H1 (cell line): ENCODE measurements around the gene GALP. TPM values are rescaled to one million over a fixed set of nuclear protein-coding genes. Genes with fewer than 3 reads are reported as not detected.

Experiments used
- CTCF ChIA-PET: fragments of 300-600 bp; sonication (Branson Sonifier 250); formaldehyde crosslinking; loops from one replicate; lab custom pipeline; 2021; ENCODE audit not compliant: partially characterized antibody; lab: Charles Lee
- POLR2A ChIA-PET: fragments of 300-600 bp; sonication (Branson Sonifier 250); formaldehyde crosslinking; loops from one replicate; lab custom pipeline; 2021; ENCODE audit warnings: inconsistent platforms; ENCODE audit not compliant: partially characterized antibody; lab: Charles Lee
- DNase-seq, 2 experiments: peaks; one replicate each; pipeline versions ENCODE4 v3.0.0 to v3.0.0-alpha.2; 2010 to 2022; ENCODE audit warnings: low spot score in 2 of 2, low read depth in 1 of 2, mixed read lengths in 1 of 2
- FAIRE-seq: peaks from 2 replicates; lab custom pipeline; 2011; peaks lifted over from hg19 to GRCh38; lab: Jason Lieb, UNC
- H2AFZ ChIP-seq: 2 replicates; pipeline ENCODE4 v1.8.1; 2012; ENCODE audit warnings: low read length, inconsistent platforms
- H2AK5ac ChIP-seq: 2 replicates; pipeline ENCODE4 v1.6.1; 2013; ENCODE audit warnings: low read depth, low read length
- H2BK120ac ChIP-seq: replicated peaks from 2 replicates; pipeline ENCODE3; 2013; ENCODE audit warnings: low read depth, low read length, inconsistent platforms
- H2BK12ac ChIP-seq: 2 replicates; pipeline ENCODE4 v1.6.1; 2013; ENCODE audit warnings: low read depth, low read length
- H2BK15ac ChIP-seq: 2 replicates; pipeline ENCODE4 v1.6.1; 2013; ENCODE audit warnings: low read length
- H2BK20ac ChIP-seq: 2 replicates; pipeline ENCODE4 v1.6.1; 2013; ENCODE audit warnings: low read length
- H2BK5ac ChIP-seq: 2 replicates; pipeline ENCODE4 v1.6.1; 2013; ENCODE audit warnings: low read depth, low read length
- H3K14ac ChIP-seq: 2 replicates; pipeline ENCODE4 v1.6.1; 2013; ENCODE audit warnings: inconsistent platforms; ENCODE audit not compliant: insufficient read length
- H3K18ac ChIP-seq: 2 replicates; pipeline ENCODE4 v1.6.1; 2013; ENCODE audit warnings: low read length; ENCODE audit errors: extremely low read depth
- H3K23ac ChIP-seq: 2 replicates; pipeline ENCODE4 v1.6.1; 2013; ENCODE audit warnings: inconsistent platforms; ENCODE audit not compliant: insufficient read length
- H3K23me2 ChIP-seq: 2 replicates; pipeline ENCODE4 v1.6.1; 2013; ENCODE audit warnings: low read depth, low read length
- H3K27ac ChIP-seq: 2 replicates; pipeline ENCODE4 v1.6.1; 2011; ENCODE audit warnings: low read depth, low read length, inconsistent platforms
- H3K27me3 ChIP-seq, 4 experiments: replicated peaks in 1 of 4; 1 replicate in 1 of 4; 2 replicates in 3 of 4; pipeline versions ENCODE4 v1.6.1 to v1.8.1; 2011 to 2013; ENCODE audit warnings: low read length in 3 of 4, mild to moderate bottlenecking in 3 of 4, inconsistent platforms in 2 of 4, mixed read lengths in 2 of 4, moderate library complexity in 1 of 4; ENCODE audit not compliant: control insufficient read depth in 3 of 4, insufficient read depth in 3 of 4; ENCODE audit errors: extremely low read depth in 1 of 4
- H3K36me3 ChIP-seq, 4 experiments: 2 replicates each; pipeline versions ENCODE4 v1.6.1 to v1.8.1; 2011 to 2013; ENCODE audit warnings: mild to moderate bottlenecking in 4 of 4, low read length in 3 of 4, moderate library complexity in 2 of 4, control low read depth in 1 of 4, inconsistent platforms in 1 of 4; ENCODE audit not compliant: insufficient read depth in 4 of 4, control insufficient read depth in 2 of 4
- H3K4ac ChIP-seq: replicated peaks from 2 replicates; pipeline ENCODE3; 2013; ENCODE audit warnings: low read length, low read depth, mixed read lengths, inconsistent platforms; ENCODE audit not compliant: insufficient read length
- H3K4me1 ChIP-seq, 4 experiments: replicated peaks in 1 of 4; 1 replicate in 1 of 4; 2 replicates in 3 of 4; pipeline versions ENCODE4 v1.6.1 to v1.8.1; 2011 to 2013; ENCODE audit warnings: low read length in 3 of 4, inconsistent platforms in 2 of 4, mixed read lengths in 1 of 4; ENCODE audit not compliant: insufficient read depth in 4 of 4, control insufficient read depth in 3 of 4
- H3K4me2 ChIP-seq, 2 experiments: 2 replicates each; pipeline versions ENCODE4 v1.6.1 to v1.8.1; 2011 to 2013; ENCODE audit warnings: low read depth in 2 of 2, low read length in 2 of 2, control low read depth in 1 of 2, inconsistent platforms in 1 of 2, mild to moderate bottlenecking in 1 of 2; ENCODE audit not compliant: insufficient read depth in 1 of 2
- H3K4me3 ChIP-seq, 4 experiments: fragments of 200-600, 300-600 bp in 1 of 4; sonication (generic), shearing (Covaris generic), sonication (Bioruptor Twin) in 1 of 4; 2 replicates each; pipeline versions ENCODE4 v1.5.1 to v1.8.1; 2011 to 2016; ENCODE audit warnings: low read length in 4 of 4, low read depth in 3 of 4, control low read depth in 2 of 4, inconsistent platforms in 2 of 4, mild to moderate bottlenecking in 2 of 4, mixed read lengths in 1 of 4, moderate library complexity in 1 of 4; ENCODE audit not compliant: insufficient read depth in 2 of 4; ENCODE audit errors: extremely low read depth in 1 of 4
- H3K56ac ChIP-seq: replicated peaks from 2 replicates; pipeline ENCODE3; 2013; ENCODE audit warnings: low read depth, mild to moderate bottlenecking, mixed read lengths, low read length, inconsistent platforms; ENCODE audit not compliant: insufficient read length
- H3K79me1 ChIP-seq: 2 replicates; pipeline ENCODE4 v1.6.1; 2013; ENCODE audit warnings: low read depth, low read length, control low read depth
- H3K79me2 ChIP-seq, 2 experiments: 2 replicates each; pipeline versions ENCODE4 v1.6.1 to v1.8.1; 2012 to 2013; ENCODE audit warnings: low read length in 2 of 2, mild to moderate bottlenecking in 2 of 2, inconsistent platforms in 1 of 2; ENCODE audit not compliant: insufficient read depth in 2 of 2, control insufficient read depth in 1 of 2
- H3K9ac ChIP-seq, 4 experiments: replicated peaks in 1 of 4; 1 replicate in 1 of 4; 2 replicates in 3 of 4; pipeline versions ENCODE4 v1.6.1 to v1.8.1; 2011 to 2013; ENCODE audit warnings: low read depth in 3 of 4, low read length in 3 of 4, control low read depth in 2 of 4, mild to moderate bottlenecking in 2 of 4, moderate library complexity in 2 of 4, inconsistent platforms in 1 of 4; ENCODE audit errors: extremely low read depth in 1 of 4
- H3K9me3 ChIP-seq, 2 experiments: 2 replicates each; pipeline versions ENCODE4 v1.6.1 to v1.8.1; 2012 to 2013; ENCODE audit warnings: mild to moderate bottlenecking in 2 of 2, moderate library complexity in 2 of 2, control low read depth in 1 of 2, inconsistent platforms in 1 of 2, low read depth in 1 of 2, low read length in 1 of 2, mixed read lengths in 1 of 2; ENCODE audit not compliant: insufficient read depth in 2 of 2
- H4K20me1 ChIP-seq, 2 experiments: replicated peaks in 1 of 2; 2 replicates each; pipeline versions ENCODE3 to v1.8.1; 2011 to 2013; ENCODE audit warnings: inconsistent platforms in 2 of 2, low read length in 2 of 2, mild to moderate bottlenecking in 1 of 2; ENCODE audit not compliant: insufficient read depth in 2 of 2, control insufficient read depth in 1 of 2
- H4K5ac ChIP-seq: 2 replicates; pipeline ENCODE4 v1.6.1; 2013; ENCODE audit warnings: low read length, low read depth, mixed read lengths, inconsistent platforms; ENCODE audit not compliant: insufficient read length
- H4K8ac ChIP-seq: 2 replicates; pipeline ENCODE4 v1.8.0; 2013; ENCODE audit warnings: mild to moderate bottlenecking, moderate library complexity, low read length, inconsistent platforms; ENCODE audit not compliant: insufficient read depth; ENCODE audit errors: extremely low read depth
- H4K91ac ChIP-seq: replicated peaks from 2 replicates; pipeline ENCODE3; 2013; ENCODE audit warnings: low read length, mixed read lengths, inconsistent platforms; ENCODE audit not compliant: insufficient read length
- CEBPB ChIP-seq: IDR thresholded peaks from 2 replicates; pipeline ENCODE4 v1.6.1; 2012; ENCODE audit warnings: low read depth, low read length
- CTCF ChIP-seq, 3 experiments: IDR thresholded peaks; 1 replicate in 2 of 3; 2 replicates in 1 of 3; pipeline versions ENCODE4 v1.5.1 to v1.6.1; 2011; ENCODE audit warnings: low read length in 3 of 3, mild to moderate bottlenecking in 3 of 3, inconsistent platforms in 2 of 3, low read depth in 1 of 3, moderate library complexity in 1 of 3; ENCODE audit not compliant: insufficient read depth in 1 of 3; ENCODE audit errors: control extremely low read depth in 1 of 3
- HDAC6 ChIP-seq: IDR thresholded peaks from one replicate; pipeline ENCODE4 v1.7.1; 2012; ENCODE audit warnings: low read depth, mild to moderate bottlenecking, inconsistent platforms, low read length, moderate library complexity
- RAD21 ChIP-seq, 2 experiments: IDR thresholded peaks in 1 of 2; conservative IDR thresholded peaks in 1 of 2; 2 replicates each; pipeline ENCODE4 v1.6.1; 2011; ENCODE audit warnings: low read depth in 2 of 2, low read length in 2 of 2, improper control_type of control experiment in 1 of 2, inconsistent platforms in 1 of 2, mild to moderate bottlenecking in 1 of 2, moderate library complexity in 1 of 2
- RNF2 ChIP-seq: fragments of 200-900, 300-1000 bp; sonication (generic); IDR thresholded peaks from 2 replicates; pipeline ENCODE4 v1.7.1; 2016; ENCODE audit warnings: borderline replicate concordance, low read depth, mild to moderate bottlenecking, antibody characterized with exemption, low read length; ENCODE audit not compliant: poor library complexity, severe bottlenecking; ENCODE audit errors: missing control alignments
- WGBS, 2 experiments: shearing (Covaris generic) in 1 of 2; methylation state at CpG; one replicate each; pipeline versions ENCODE4 v1.1.6 to v1.1.7; 2013 to 2015; ENCODE audit warnings: low lambda C conversion rate in 2 of 2, mixed read lengths in 2 of 2, inconsistent platforms in 1 of 2, low coverage in 1 of 2, missing lambda C conversion rate in 1 of 2; ENCODE audit not compliant: insufficient replicate concordance in 2 of 2, insufficient coverage in 1 of 2, insufficient read length in 1 of 2; ENCODE audit errors: extremely low coverage in 1 of 2, missing lambda C conversion rate in 1 of 2; 5-methylcytosine and 5-hydroxymethylcytosine counted together
- polyA plus RNA-seq, 7 experiments: library from polyadenylated mRNA; depleted of rRNA in 3 of 7; stranded (reverse) in 5 of 7; unstranded in 2 of 7; fragments of >200 nt in 5 of 7; fragments of 200-250 nt in 2 of 7; gene quantifications; 1 replicate in 5 of 7; 2 replicates in 1 of 7; 4 replicates in 1 of 7; pipeline versions ENCODE4 v1.2.1 to v1.2.3, GENCODE V29; 2011 to 2013; ENCODE audit warnings: missing spikeins in 2 of 7, mixed read lengths in 2 of 7
- total RNA-seq: library from RNA; stranded (reverse); fragmentation: NEBNext Ultra II Directional; extraction: Animal tissue kit (Norgen Biotek cat#: 25700); gene quantifications from 2 replicates; pipeline ENCODE4 v1.2.1, GENCODE V29; 2021

Gene GALP
- total and polyA plus RNA-seq, 2 of the 8 experiments (the other 6 are each of a cell fraction or from before 2014, with no cell fraction given), result 0.14 TPM; not detected in 1

GRCh38 chr19:56191115-56191514 is 15.3 kb downstream of the GALP start:
- FAIRE-seq, result no peak

More at GRCh38 chr19:56191115-56191514, 15.3 kb downstream of the GALP start:
- CTCF ChIA-PET, result interaction anchor here (0.6 to 4.2 kb wide), 8 partner anchors 12 to 115 kb away, joined by 3 to 38 read pairs (median 4); partner anchors contain the start of gene GALP
- no peaks in the 10 kb centered on the region for H3K9me3 ChIP-seq
- H3K14ac ChIP-seq, result no peak overlapping the region
- H4K91ac ChIP-seq, result no peak overlapping the region
- DNase-seq, result peak in 1 of 2 experiments; percentile 66
- H2BK120ac ChIP-seq, result no peak overlapping the region
- no peak overlapping the region for H2BK15ac ChIP-seq
- H3K4ac ChIP-seq, result no peak overlapping the region
- no peaks in the 10 kb centered on the region for H3K4me1 ChIP-seq
- no peak overlapping the region for H3K18ac ChIP-seq
- H3K27me3 ChIP-seq, result no peaks in the 10 kb centered on the region
- H3K27ac ChIP-seq, result no peak overlapping the region
- TF ChIP-seq RNF2 (no peak), RAD21 (IDR thresholded peaks at IDR 0.05 in 1 of 2, conservative IDR thresholded peaks at IDR 0.05 in 1 of 2; ENCODE audit: low read depth in 2 of 2, low read length in 2 of 2) (peak in 1 of 2 experiments; percentile 31; a peak in 2 of 4 replicates), HDAC6 (no peak), CEBPB (no peak), CTCF (IDR thresholded peaks at IDR 0.05; ENCODE audit: control extremely low read depth in 1 of 3, insufficient read depth in 1 of 3, low read depth in 1 of 3, low read length in 3 of 3) (peak; percentile 34 to 62 (median 58))
- WGBS, 2 experiments, result 83% methylated on average over 7 of the region's 7 CpGs; no CpG with 5 or more reads in 1 of the 2 experiments
- no peaks in the 10 kb centered on the region for H3K23me2 ChIP-seq
- POLR2A ChIA-PET, result no interaction called here
- no peak overlapping the region for H3K4me3 ChIP-seq
- no peaks in the 10 kb centered on the region for H3K79me2 ChIP-seq
- H4K20me1 ChIP-seq, result no peaks in the 10 kb centered on the region
- H2BK5ac ChIP-seq, result no peak overlapping the region
- H3K36me3 ChIP-seq, result no peaks in the 10 kb centered on the region
- no peak overlapping the region for H3K9ac ChIP-seq
- H3K4me2 ChIP-seq, result no peak overlapping the region
- no peak overlapping the region for H4K5ac ChIP-seq
- no peak overlapping the region for H2AFZ ChIP-seq
- no peak overlapping the region for H3K23ac ChIP-seq
- no peak overlapping the region for H4K8ac ChIP-seq
- no peaks in the 10 kb centered on the region for H3K79me1 ChIP-seq
- no peak overlapping the region for H2BK12ac ChIP-seq
- H2AK5ac ChIP-seq, result no peak overlapping the region
- no peak overlapping the region for H2BK20ac ChIP-seq
- no peak overlapping the region for H3K56ac ChIP-seq
